Activated CD4-positive, alpha-beta T cell treated with anti-CD3 and anti-CD28 coated beads for 1 hour (primary cell): ENCODE results near the gene EEF2K.

ENCODE experiments used
- DNase-seq: peaks from one replicate; pipeline ENCODE4 v3.0.0-alpha.2; 2020

Gene EEF2K

DNA sequence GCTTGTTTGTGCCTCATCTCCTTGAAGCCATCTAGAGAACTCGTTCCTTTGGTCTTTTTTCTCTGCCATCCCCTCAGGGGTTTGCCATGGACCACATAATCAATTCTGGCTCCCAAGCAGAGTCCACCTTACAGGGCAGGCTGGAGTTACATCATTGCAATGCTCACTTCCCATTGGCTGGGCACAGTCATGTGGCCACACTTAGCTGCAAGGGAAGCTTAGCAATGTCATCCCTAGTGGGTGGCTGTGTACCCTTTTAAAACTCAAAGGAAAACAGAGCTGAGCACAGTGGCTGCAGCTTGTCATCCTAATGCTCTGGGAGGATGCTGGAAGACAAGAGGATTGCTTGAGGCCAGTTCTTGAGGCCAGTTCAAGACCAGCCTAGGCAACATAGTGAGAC is 49.3 kb downstream of the EEF2K start:
- DNase-seq, result no peak

- DNase-seq, result no peak
These were observed 51.4 kb downstream of the EEF2K start for GRCh38 chr16:22257440-22257839.

DNA sequence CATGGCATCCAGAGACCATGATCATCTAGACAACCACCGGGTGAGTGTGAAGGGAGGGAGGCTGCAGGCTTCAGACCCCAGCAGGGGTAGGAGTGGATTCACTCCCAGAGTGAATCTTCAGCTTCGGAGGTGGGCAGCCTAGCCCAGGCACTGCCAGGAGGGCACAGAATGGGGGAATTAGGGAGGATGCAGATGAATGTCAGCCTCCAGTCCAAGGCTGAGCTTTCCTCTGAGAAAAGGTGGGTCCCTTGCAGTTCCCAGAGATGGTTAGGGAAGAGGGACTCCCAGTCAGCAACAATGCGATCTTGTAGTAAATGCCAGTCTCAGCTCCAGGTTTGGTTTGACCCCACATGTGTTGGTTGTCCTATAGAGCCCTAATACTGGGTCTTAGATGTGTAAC is 54.4 kb downstream of the EEF2K start:
- DNase-seq, result no peak

DNA sequence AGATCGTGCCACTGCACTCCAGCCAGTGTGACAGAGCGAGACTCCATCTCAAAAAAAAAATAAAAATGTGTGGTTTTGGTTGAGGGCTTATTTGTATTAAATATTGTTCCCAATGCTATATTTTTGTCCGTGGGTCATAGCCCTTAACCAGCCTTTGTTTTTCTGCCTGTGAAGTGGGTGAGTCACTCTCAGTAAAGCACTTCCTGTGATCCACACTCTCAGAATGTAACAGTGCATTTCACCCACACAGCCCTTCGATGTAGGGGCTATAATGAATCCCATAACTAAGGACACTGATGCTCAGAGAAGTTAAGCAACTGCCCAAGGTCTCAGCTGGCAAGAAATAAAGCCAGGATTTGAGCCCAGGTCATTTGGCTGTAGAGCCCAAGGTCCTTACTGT is 56.4 kb downstream of the EEF2K start:
- no peak for DNase-seq

DNA sequence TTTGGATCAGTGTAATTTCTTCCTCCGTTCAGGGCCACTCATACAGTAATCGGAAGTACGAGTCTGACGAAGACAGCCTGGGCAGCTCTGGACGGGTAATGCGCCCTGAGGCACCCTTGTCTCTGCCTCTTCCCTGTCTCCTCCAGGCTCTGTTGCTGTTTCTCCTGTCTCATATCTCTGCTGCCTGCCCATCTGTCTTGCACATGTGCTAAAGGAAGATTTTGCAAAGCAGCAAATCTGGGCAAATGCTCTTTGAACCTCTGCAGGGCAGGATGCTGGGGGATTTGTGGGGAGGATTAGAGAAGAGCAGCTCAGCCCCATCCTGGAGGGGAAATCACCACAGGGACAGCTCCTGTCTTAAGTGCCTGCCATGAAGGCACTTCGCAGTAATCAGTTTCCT is 58.7 kb downstream of the EEF2K start:
- no peak for DNase-seq

GRCh38 chr16:22265351-22265750 is 59.3 kb downstream of the EEF2K start:
- no peak for DNase-seq

DNA sequence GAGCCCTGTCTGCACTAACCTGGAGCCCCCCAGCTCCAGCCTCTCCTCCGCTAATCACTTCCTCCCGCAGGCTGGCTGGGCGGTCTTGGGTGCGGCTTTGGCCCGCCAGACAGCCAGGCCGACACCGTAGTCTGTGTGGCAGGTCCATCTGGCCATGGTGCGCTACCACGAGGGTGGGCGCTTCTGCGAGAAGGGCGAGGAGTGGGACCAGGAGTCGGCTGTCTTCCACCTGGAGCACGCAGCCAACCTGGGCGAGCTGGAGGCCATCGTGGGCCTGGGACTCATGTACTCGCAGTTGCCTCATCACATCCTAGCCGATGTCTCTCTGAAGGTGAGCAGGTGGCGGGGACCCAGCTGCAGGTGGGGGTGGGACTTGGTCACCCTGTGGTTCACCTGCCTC is 60.5 kb downstream of the EEF2K start:
- no peak for DNase-seq

DNA sequence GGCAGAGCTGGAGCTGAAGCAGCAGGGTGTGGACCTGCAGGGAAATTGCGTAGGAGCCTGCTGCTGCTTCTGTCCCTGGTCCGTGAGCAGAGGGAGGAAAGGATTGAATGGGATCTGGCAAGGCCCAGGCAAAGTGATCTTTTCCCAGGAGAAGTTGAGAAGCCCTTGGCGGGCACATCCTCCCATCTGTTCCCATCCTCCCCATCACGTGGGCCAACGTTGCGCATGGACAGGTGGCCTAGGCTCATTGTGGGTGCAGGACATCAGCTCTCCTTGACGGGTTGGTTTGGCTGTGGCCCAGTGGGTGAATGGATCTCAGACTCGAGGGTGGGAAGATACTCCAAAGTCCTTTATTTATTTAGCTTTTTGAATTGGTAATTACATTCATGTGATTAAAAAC is 61.7 kb downstream of the EEF2K start:
- no peak for DNase-seq

- no peak for DNase-seq
These were observed 64.4 kb downstream of the EEF2K start for GRCh38 chr16:22270525-22270924.

DNA sequence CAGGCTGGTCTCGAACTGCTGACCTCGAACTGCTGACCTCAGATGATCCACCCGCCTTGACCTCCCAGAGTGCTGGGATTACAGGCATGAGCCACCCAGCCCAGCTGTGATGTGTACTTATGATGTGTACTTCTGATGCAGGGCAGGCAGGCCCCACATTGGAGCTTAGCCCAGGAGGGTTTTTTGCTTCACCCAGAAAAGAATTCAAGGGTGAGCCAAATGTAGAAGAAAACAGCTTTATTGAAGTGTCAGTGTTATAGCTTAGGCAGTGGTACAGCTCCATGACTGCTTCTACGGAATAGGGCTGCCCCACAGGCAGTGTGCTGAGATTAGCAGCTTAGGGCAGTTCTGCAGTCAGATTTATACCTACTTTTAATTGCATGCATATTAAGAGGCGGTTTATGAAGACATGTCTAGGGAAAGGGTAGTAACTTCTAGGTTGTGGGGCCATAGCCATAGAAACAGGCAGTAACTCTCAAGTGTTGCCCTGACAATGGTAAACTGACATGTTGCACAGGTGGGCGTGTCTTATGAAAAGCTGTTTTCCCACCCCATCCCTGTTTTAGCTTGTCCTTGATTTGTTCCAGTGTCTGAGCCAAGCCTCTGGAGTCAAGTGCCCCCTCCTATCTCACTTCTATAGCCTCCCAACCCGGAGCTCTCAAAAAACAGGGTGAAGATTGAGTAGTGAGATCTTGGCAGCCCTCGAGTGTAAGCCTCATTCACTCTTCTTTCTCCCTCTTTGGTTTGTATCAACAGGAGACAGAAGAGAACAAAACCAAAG is 67.0 kb downstream of the EEF2K start:
- no peak for DNase-seq

DNA sequence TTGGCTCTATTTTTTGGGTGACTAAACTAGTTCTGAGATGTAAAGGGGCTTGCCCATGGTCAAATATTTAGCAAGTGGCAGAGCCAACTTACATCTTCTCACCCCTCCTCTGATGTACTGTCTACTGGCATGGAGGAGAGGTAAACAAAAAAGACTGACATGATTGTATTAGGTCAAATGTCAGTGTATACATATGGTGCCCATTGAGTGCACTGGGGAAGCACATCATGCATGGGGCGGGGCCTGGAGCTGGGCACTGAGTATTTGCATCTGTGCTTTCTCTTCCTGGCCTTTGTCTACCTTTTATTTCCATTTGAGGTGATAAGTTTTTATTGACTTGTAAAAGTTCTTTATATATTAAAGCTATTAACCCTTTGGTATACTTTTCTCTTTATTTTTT is 68.8 kb downstream of the EEF2K start:
- DNase-seq, result no peak

DNA sequence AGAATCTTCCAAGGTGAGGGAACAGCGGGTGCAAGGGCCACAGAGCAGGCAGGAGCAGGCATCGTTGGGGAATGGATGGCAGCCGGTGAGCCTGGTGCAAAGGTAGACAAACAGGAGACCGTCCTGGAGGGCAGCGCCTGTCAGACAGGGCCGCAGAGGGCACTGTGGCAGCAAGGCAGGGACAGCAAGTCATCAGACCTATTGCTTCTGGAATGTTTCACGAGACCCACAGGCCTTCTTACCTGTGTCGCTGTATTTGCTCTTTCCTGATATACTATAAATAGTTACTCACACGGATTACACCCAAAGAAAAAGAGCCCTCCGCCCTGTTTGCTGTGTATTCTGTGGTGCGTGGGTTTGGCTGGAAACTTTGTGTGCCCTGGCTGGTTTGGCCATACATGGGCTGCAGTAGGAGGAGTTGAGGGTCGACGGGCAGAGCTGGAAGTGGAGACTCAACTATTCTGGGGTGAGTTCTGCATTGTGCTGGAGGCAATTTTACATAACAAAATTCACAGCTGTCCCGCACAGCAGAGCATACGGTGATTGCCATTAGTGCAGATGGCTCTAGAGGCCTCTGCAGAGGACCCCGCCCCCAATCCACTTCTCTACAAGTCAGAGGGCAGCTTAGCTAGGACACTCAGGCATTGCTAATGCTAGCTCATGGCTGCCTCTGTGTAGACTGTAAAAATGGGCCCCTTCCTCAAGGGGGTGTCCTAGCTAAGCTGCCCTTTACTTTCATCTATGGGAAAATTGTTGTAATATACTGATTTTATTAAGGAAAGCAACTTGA is 72.6 kb downstream of the EEF2K start:
- no peak for DNase-seq

DNA sequence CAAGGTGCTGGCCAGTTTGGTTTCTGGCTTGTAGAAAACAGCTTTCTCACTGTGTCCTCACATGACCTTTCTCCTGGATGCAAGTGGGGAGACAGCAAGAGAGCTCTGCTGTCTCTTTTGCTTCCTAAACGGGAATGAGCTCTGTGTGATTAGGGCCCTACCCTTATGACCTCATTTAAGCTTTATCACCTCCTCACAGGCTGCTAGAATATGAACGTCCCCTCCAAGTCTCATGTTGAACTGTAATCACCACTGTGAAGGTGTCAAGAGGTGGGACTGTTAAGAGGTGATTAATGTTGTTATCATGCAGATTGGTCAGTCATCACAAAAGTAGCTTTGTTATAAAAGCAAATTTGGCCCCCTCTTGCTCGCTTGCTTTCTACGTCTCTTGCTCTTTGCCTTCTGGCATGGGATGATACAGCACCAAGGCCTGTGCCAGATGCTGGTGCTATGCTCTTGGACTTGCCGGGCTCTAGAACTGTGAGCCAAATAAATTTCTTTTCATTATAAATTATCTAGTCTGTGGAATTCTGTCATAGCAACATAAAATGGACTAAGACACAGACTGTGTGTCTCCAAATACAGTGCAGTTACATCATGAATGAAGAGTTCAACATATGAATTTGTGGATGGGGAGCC is 76.3 kb downstream of the EEF2K start:
- no peak for DNase-seq

- DNase-seq, result no peak
These were observed 78.6 kb downstream of the EEF2K start for GRCh38 chr16:22284637-22285036.

DNA sequence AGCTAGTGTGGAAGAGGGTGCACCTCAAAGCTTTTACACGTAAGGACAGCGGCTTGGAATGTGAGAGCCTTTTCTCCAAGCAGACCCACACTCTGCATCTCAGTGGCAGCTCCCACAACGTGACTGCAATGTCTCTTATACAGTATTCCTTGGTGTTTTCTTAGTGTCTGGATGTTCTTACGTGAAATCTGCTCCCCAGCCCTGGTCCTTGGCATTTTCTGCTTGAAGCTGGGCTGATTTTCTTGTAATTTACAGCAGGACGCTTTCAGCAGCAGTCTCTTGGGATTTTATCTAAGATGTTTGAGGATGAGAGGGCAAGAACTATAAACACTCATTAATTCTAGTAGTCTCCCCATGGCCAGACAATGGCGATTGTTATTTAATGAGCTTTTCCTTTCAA is 79.0 kb downstream of the EEF2K start:
- DNase-seq, result no peak

DNA sequence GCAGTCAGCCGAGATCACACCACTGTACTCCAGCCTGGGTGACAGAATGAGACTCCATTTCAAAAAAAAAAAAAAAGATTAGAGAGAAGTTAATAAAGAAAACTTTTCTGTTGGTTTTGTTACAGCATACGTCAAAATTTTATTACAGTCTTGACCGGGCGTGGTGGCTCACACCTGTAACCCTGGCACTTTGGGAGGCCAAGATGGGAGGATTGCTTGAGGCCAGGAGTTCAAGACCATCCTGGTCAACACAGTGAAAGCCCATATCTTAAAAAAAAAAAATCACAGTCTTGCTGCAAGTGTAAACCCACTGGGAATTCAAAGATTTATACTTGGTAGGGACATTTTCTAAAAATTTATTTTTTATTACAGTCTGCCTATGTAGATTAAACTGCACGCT is 84.9 kb downstream of the EEF2K start:
- DNase-seq, result no peak

- no peak for DNase-seq
These were observed 85.8 kb downstream of the EEF2K start for GRCh38 chr16:22291860-22292318.

- no peak for DNase-seq
These were observed 86.2 kb downstream of the EEF2K start for GRCh38 chr16:22292320-22292719.

GRCh38 chr16:22293137-22294106 is 87.3 kb downstream of the EEF2K start:
- no peak for DNase-seq

DNA sequence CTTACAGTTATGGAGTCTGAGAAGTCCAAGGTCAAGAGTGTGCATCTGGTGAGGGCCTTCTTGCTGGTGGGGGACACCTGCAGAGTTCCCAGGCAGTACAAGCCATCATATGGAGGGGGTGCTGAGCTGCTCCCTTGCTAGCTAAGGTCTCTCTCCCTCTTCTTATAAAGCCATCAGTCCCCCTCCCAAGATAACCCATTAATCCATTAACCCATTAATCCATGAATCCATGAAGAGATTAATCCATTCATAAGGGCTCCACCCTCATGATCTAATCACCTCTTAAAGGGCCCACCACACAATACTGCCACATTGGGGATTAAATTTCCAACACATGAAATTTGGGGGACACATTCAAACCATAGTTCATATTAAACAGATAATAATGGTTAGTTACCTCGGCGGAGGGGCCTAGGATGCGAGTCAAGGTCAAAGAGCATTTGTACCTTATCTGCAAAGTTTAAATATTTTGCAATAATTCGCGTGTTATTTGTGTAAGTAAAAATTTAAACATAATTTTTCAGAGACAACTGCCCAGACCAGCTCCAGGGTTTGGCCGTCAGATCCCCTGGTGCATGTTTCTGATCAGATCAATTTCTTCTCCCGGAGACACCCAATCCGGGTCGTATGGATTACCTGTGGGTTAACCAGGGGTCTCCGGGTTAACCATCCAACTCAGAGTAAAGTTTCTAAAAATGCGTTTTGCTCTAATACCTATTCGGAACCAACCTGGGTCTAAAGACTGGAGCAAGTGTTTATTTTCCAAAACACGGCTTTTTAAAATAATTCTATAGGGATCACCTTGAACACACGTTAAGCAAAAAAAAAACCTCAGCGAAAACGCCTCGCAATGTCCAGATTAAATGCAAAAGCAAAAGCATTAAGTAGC is 90.4 kb downstream of the EEF2K start:
- no peak for DNase-seq

- DNase-seq, result peak; percentile 99
These were observed 91.2 kb downstream of the EEF2K start, which contains the start of gene POLR3E for GRCh38 chr16:22297114-22297870. Gene POLR3E, plus strand, starts transcription at chr16:22297409. Its CDS starts 5,560 bp downstream, at chr16:22302969.
